Activated T-helper 9 cell treated with anti-CD3 and anti-CD28 coated beads, Interleukin-2, amount 50 U/mL, for 16 hours (primary cell): Measurements from ENCODE around the gene DDX11.
"Not testable (repeated sequence)": the region's sequence is repeated elsewhere in the genome, so short reads cannot be mapped to it uniquely, and the experiment has no call there.

ENCODE experiments used
- DNase-seq: peaks from one replicate; pipeline ENCODE4 v3.0.0-alpha.2; 2020; ENCODE audit warnings: low read depth

Gene DDX11

GRCh38 chr12:31067656-31068055 lies 6.0 kb upstream of the DDX11 start:
- not testable (repeated sequence) for DNase-seq

GRCh38 chr12:31070971-31071740 lies 2.5 kb upstream of the DDX11 start:
- DNase-seq, result not testable (repeated sequence)

- not testable (repeated sequence) for DNase-seq
Measured at GRCh38 chr12:31072962-31073361, 698 bp upstream of the DDX11 start.

- DNase-seq, result not testable (repeated sequence)
Measured at GRCh38 chr12:31074333-31074874, 744 bp downstream of the DDX11 start.

GRCh38 chr12:31076150-31076549 lies 2.5 kb downstream of the DDX11 start:
- DNase-seq, result not testable (repeated sequence)

GRCh38 chr12:31077095-31077494 lies 3.4 kb downstream of the DDX11 start:
- not testable (repeated sequence) for DNase-seq

GRCh38 chr12:31077998-31078397 lies 4.3 kb downstream of the DDX11 start:
- DNase-seq, result not testable (repeated sequence)

- not testable (repeated sequence) for DNase-seq
Measured at GRCh38 chr12:31079421-31079820, 5.8 kb downstream of the DDX11 start.

- not testable (repeated sequence) for DNase-seq
Measured at GRCh38 chr12:31080221-31080620, 6.6 kb downstream of the DDX11 start.

GRCh38 chr12:31081274-31081673 lies 7.6 kb downstream of the DDX11 start:
- DNase-seq, result not testable (repeated sequence)

- DNase-seq, result not testable (repeated sequence)
Measured at GRCh38 chr12:31084241-31084640, 10.6 kb downstream of the DDX11 start.

- not testable (repeated sequence) for DNase-seq
Measured at GRCh38 chr12:31086032-31086431, 12.4 kb downstream of the DDX11 start.

- not testable (repeated sequence) for DNase-seq
Measured at GRCh38 chr12:31087486-31087885, 13.8 kb downstream of the DDX11 start.

GRCh38 chr12:31087956-31088355 lies 14.3 kb downstream of the DDX11 start:
- not testable (repeated sequence) for DNase-seq

GRCh38 chr12:31089072-31089471 lies 15.4 kb downstream of the DDX11 start:
- no peak for DNase-seq

GRCh38 chr12:31091629-31092028 lies 18.0 kb downstream of the DDX11 start:
- not testable (repeated sequence) for DNase-seq

GRCh38 chr12:31092718-31093117 lies 19.1 kb downstream of the DDX11 start:
- DNase-seq, result not testable (repeated sequence)

- DNase-seq, result not testable (repeated sequence)
Measured at GRCh38 chr12:31095080-31095860, 21.6 kb downstream of the DDX11 start.

- DNase-seq, result not testable (repeated sequence)
Measured at GRCh38 chr12:31096251-31097065, 22.8 kb downstream of the DDX11 start.

GRCh38 chr12:31097819-31098218 lies 24.2 kb downstream of the DDX11 start:
- not testable (repeated sequence) for DNase-seq

GRCh38 chr12:31098363-31098762 lies 24.7 kb downstream of the DDX11 start:
- DNase-seq, result not testable (repeated sequence)

- not testable (repeated sequence) for DNase-seq
Measured at GRCh38 chr12:31098771-31099170, 25.1 kb downstream of the DDX11 start.
